ENCODE data around the gene PHLDA3. TPM values are rescaled to one million over a fixed set of nuclear protein-coding genes. Genes with fewer than 3 reads are reported as not detected.

PHLDA3 gene
- total and polyA plus RNA-seq, 2 of the 4 experiments (the other 2 are of a cell fraction), result 41.6 to 102 TPM

- no peak for DNase-seq
- Histone ChIP-seq H2AK5ac (ENCODE audit: low read depth, low read length) (no peak overlapping the region), H3K4ac (ENCODE audit: low read depth, low read length) (no peak overlapping the region), H3K4me1 (ENCODE audit: control insufficient read depth, insufficient read depth, low read length) (no peaks in the 10 kb centered on the region), H3K79me1 (ENCODE audit: low read depth in 1 of 2, low read length in 2 of 2) (no peaks in the 10 kb centered on the region), H3K18ac (ENCODE audit: low read depth, low read length) (no peak overlapping the region), H3K4me2 (ENCODE audit: low read depth, low read length) (no peak overlapping the region), H3K36me3 (ENCODE audit: control insufficient read depth, insufficient read depth, low read length) (no peaks in the 10 kb centered on the region), H3K9ac (ENCODE audit: low read depth, low read length) (no peak overlapping the region), H2BK15ac (ENCODE audit: low read depth, low read length) (no peak overlapping the region), H2BK120ac (ENCODE audit: low read depth, low read length) (no peak overlapping the region), H3K4me3 (ENCODE audit: insufficient read depth, low read depth, low read length) (no peak overlapping the region), H4K8ac (ENCODE audit: low read depth in 2 of 2, low read length in 2 of 2) (no peak overlapping the region), H2AK9ac (replicated peaks; ENCODE audit: low read depth, low read length, poor library complexity) (no peak overlapping the region), H3K56ac (ENCODE audit: extremely low read depth, insufficient read depth, low read length) (no peak overlapping the region), H3K14ac (replicated peaks; ENCODE audit: low read depth, low read length) (no peak overlapping the region), H4K5ac (ENCODE audit: low read depth, low read length) (no peak overlapping the region), H3K27ac (ENCODE audit: insufficient read depth, low read length) (no peak overlapping the region), H3K9me1 (ENCODE audit: insufficient read depth, low read length) (no peaks in the 10 kb centered on the region; the same call in 1 of the 2 replicates), H2BK20ac (ENCODE audit: low read depth, low read length) (no peak overlapping the region), H2BK5ac (ENCODE audit: low read depth, low read length, poor library complexity, severe bottlenecking) (no peak overlapping the region), H3K23ac (ENCODE audit: low read depth, low read length) (no peak overlapping the region), H4K20me1 (ENCODE audit: insufficient read depth, low read length) (no peaks in the 10 kb centered on the region), H4K91ac (ENCODE audit: insufficient read depth, low read depth, low read length) (no peak overlapping the region), H3K27me3 (ENCODE audit: control insufficient read depth, insufficient read depth, low read length) (peaks cover 64% of the 10 kb centered on the region), H3K9me3 (ENCODE audit: control insufficient read depth, insufficient read depth, low read length) (peaks cover 11% of the 10 kb centered on the region), H2AFZ (replicated peaks; ENCODE audit: low read length, poor library complexity) (no peak overlapping the region)
- ATAC-seq (ENCODE audit: low read depth), result no peak
- intact Hi-C loops (cut with micrococcal nuclease), result no loop called here
- ChIA-PET CTCF (interaction anchor here (1.0 to 3.5 kb wide), 2 partner anchors 17 to 72 kb away, joined by 3 to 13 read pairs; no protein-coding TSS in a partner anchor), POLR2A (ENCODE audit: unreplicated experiment) (interaction anchor here (0.6 kb wide), 1 partner anchor 71 kb away, joined by 3 read pairs; no protein-coding TSS in a partner anchor)
- dilution Hi-C loops (cut with HindIII; ENCODE audit: low sequenced_read_pairs, unreplicated experiment), result no loop called here
- TF ChIP-seq BHLHE40 (IDR thresholded peaks at IDR 0.05; ENCODE audit: low read depth, low read length), result no peak
- no peak for TF ChIP-seq CHD1 (IDR thresholded peaks at IDR 0.05; ENCODE audit: low read depth, low read length)
- TF ChIP-seq SMC3 (IDR thresholded peaks at IDR 0.05; ENCODE audit: low read depth, low read length), result no peak
- TF ChIP-seq FOS (IDR thresholded peaks at IDR 0.05; ENCODE audit: low read depth, low read length), result no peak
- no peak for TF ChIP-seq RAD21 (IDR thresholded peaks at IDR 0.05; ENCODE audit: low read length)
- no peak for TF ChIP-seq RFX5 (IDR thresholded peaks at IDR 0.05; ENCODE audit: low read depth, low read length)
- no peak for TF ChIP-seq CTCF (conservative IDR thresholded peaks at IDR 0.05; ENCODE audit: low read depth, low read length)
- in situ Hi-C loops (cut with MboI; ENCODE audit: low sequenced_read_pairs), result no loop called here
- WGBS, 2 experiments (ENCODE audit: extremely low coverage in 2 of 2, insufficient read length in 1 of 2), result no CpG with 5 or more reads among the region's 3 CpGs
- no TSS peak for BruUV-seq (replicated peaks)
Measured at GRCh38 chr1:201418461-201418860, 50.5 kb downstream of the PHLDA3 start.

Other genes with a start within 250 kb of the PHLDA3 start
- under 0.01 and 0.18 TPM in 2 replicates for gene PKP1, start 185.7 kb downstream of the PHLDA3 start, total RNA-seq (2012; rRNA removed)
- 0.16 and 0.36 TPM in 2 replicates for gene PKP1, start 185.7 kb downstream of the PHLDA3 start, polyA plus RNA-seq (2012; rRNA removed)
- gene TNNT2, start 91.5 kb downstream of the PHLDA3 start, total RNA-seq (2012; rRNA removed), result 0.18 and 0.56 TPM in 2 replicates
- 1.2 TPM in 2 replicates for gene TNNT2, start 91.5 kb downstream of the PHLDA3 start, polyA plus RNA-seq (2012; rRNA removed)
- gene LAD1, start 69.9 kb downstream of the PHLDA3 start, total RNA-seq (2012; rRNA removed), result under 0.01 TPM in 1 of 2 replicates, not detected in the other
- 0.07 and 0.09 TPM in 2 replicates for gene LAD1, start 69.9 kb downstream of the PHLDA3 start, polyA plus RNA-seq (2012; rRNA removed)
- gene TNNI1, start 47.5 kb downstream of the PHLDA3 start, total RNA-seq (2012; rRNA removed), result not detected in 2 replicates
- gene TNNI1, start 47.5 kb downstream of the PHLDA3 start, polyA plus RNA-seq (2012; rRNA removed), result not detected in 2 replicates
- gene CSRP1, start 37.9 kb upstream of the PHLDA3 start, total RNA-seq (2012; rRNA removed), result 1,498 and 1,861 TPM in 2 replicates
- 948 and 1,037 TPM in 2 replicates for gene CSRP1, start 37.9 kb upstream of the PHLDA3 start, polyA plus RNA-seq (2012; rRNA removed)
- gene NAV1, start 69.9 kb upstream of the PHLDA3 start, total RNA-seq (2012; rRNA removed), result 14.0 and 14.4 TPM in 2 replicates
- gene NAV1, start 69.9 kb upstream of the PHLDA3 start, polyA plus RNA-seq (2012; rRNA removed), result 23.1 and 23.6 TPM in 2 replicates